Fibroblast of lung (primary cell): ENCODE data around the gene KCNMA1. TPM values are rescaled to one million over a fixed set of nuclear protein-coding genes. Genes with fewer than 3 reads are reported as not detected.
A peak's percentile ranks its signal among the peaks of the same experiment; 100 is the strongest.

Experiments used
- DNase-seq, 2 donors: peaks; one replicate each; pipeline versions ENCODE4 v3.0.0 to v3.0.0-alpha.2; 2010; ENCODE audit warnings: low read depth in 2 of 2
- H2AFZ ChIP-seq: 2 replicates; pipeline ENCODE4 v1.5.1; 2012; ENCODE audit warnings: low read length, control low read depth, inconsistent platforms
- H3K27ac ChIP-seq: 2 replicates; pipeline ENCODE4 v1.5.1; 2011; ENCODE audit warnings: low read length, control low read depth; ENCODE audit not compliant: insufficient read depth
- H3K27me3 ChIP-seq: 2 replicates; pipeline ENCODE4 v1.5.1; 2011; ENCODE audit warnings: mild to moderate bottlenecking, low read length; ENCODE audit not compliant: control insufficient read depth, insufficient read depth
- H3K36me3 ChIP-seq: 2 replicates; pipeline ENCODE4 v1.5.1; 2011; ENCODE audit warnings: low read length; ENCODE audit not compliant: control insufficient read depth, insufficient read depth
- H3K4me1 ChIP-seq: 2 replicates; pipeline ENCODE4 v1.5.1; 2011; ENCODE audit warnings: low read length; ENCODE audit not compliant: control insufficient read depth, insufficient read depth; ENCODE audit errors: extremely low read depth
- H3K4me2 ChIP-seq: 2 replicates; pipeline ENCODE4 v1.5.1; 2011; ENCODE audit warnings: low read length, control low read depth; ENCODE audit not compliant: insufficient read depth; ENCODE audit errors: extremely low read depth
- H3K4me3 ChIP-seq, 4 experiments: fragments of 200-600 bp in 1 of 4; sonication (generic) in 1 of 4; replicated peaks in 1 of 4; 2 replicates each; pipeline ENCODE4 v1.5.1; 2011 to 2016; ENCODE audit warnings: low read length in 4 of 4, low read depth in 3 of 4, mild to moderate bottlenecking in 3 of 4, control low read depth in 2 of 4, inconsistent platforms in 1 of 4, mixed read lengths in 1 of 4; ENCODE audit not compliant: insufficient read depth in 1 of 4; ENCODE audit errors: control extremely low read depth in 1 of 4
- H3K79me2 ChIP-seq: 2 replicates; pipeline ENCODE4 v1.5.1; 2012; ENCODE audit warnings: mild to moderate bottlenecking, low read length, inconsistent platforms; ENCODE audit not compliant: control insufficient read depth, insufficient read depth
- H3K9ac ChIP-seq: 2 replicates; pipeline ENCODE4 v1.5.1; 2011; ENCODE audit warnings: mild to moderate bottlenecking, low read length, control low read depth; ENCODE audit not compliant: insufficient read depth
- H3K9me3 ChIP-seq: 2 replicates; pipeline ENCODE4 v1.5.1; 2012; ENCODE audit warnings: low read depth, low read length; ENCODE audit not compliant: control insufficient read depth, insufficient read depth
- H4K20me1 ChIP-seq: 2 replicates; pipeline ENCODE4 v1.5.1; 2011; ENCODE audit warnings: low read length; ENCODE audit not compliant: control insufficient read depth, insufficient read depth; ENCODE audit errors: extremely low read depth
- CTCF ChIP-seq, 2 donors: IDR thresholded peaks in 1 of 2; conservative IDR thresholded peaks in 1 of 2; 1 replicate in 1 of 2; 2 replicates in 1 of 2; pipeline ENCODE4 v1.5.1; 2011 to 2012; ENCODE audit warnings: low read length in 2 of 2, control low read depth in 1 of 2, inconsistent platforms in 1 of 2, low read depth in 1 of 2, mild to moderate bottlenecking in 1 of 2
- EZH2 ChIP-seq: IDR thresholded peaks from 2 replicates; pipeline ENCODE4 v1.5.1; 2012; ENCODE audit warnings: low read length, control low read depth, mild to moderate bottlenecking; ENCODE audit errors: missing control alignments
- polyA plus RNA-seq, 2 donors: library from polyadenylated mRNA; depleted of rRNA in 1 of 2; stranded (reverse) in 1 of 2; unstranded in 1 of 2; fragments of >200 nt; gene quantifications; 2 replicates each; pipeline ENCODE4 v1.2.1, GENCODE V29; 2011 to 2012; ENCODE audit warnings: missing spikeins in 1 of 2
- total RNA-seq: library from RNA; depleted of rRNA; stranded (reverse); fragments of >200 nt; gene quantifications from 2 replicates; pipeline ENCODE4 v1.2.1, GENCODE V29; 2014

KCNMA1 gene
- total and polyA plus RNA-seq, 2 donors (not counting 1 experiment from before 2014, with no cell fraction given): 31.0 to 138 TPM

DNA sequence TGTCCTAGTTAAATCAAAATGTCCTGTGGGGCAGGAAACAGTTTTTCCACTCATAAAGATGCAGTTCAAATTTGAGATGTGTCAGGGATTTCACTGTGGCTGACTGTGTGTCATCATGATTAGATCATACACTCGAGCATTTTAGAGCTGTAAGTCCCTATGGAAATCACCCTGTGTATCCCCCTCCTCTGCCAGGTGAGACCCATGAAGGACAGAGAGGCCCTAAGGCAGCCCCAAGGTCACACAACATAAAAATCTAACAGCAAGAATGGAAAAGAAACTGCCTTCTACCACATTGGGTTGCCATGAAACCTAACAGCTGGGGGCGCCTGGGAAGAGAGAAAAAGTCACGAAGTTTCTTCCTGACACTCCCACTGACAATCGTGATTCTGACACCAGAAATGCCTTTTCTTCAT, 135.8 kb downstream of the KCNMA1 start:
- peak in 1 of 2 donors; percentile 9 for TF ChIP-seq CTCF (conservative IDR thresholded peaks at IDR 0.05 in 1 of 2, IDR thresholded peaks at IDR 0.05 in 1 of 2; ENCODE audit: low read depth in 1 of 2, low read length in 2 of 2)
- no peak for TF ChIP-seq EZH2
- Histone ChIP-seq H4K20me1 (no peaks in the 10 kb centered on the region), H3K36me3 (no peaks in the 10 kb centered on the region), H3K27ac (peak overlapping the region; percentile 80), H3K4me3 (no peak overlapping the region), H3K4me2 (peak overlapping the region; percentile 88), H3K9me3 (no peaks in the 10 kb centered on the region), H3K9ac (no peak overlapping the region), H2AFZ (no peak overlapping the region), H3K27me3 (no peaks in the 10 kb centered on the region), H3K4me1 (peaks cover 30% of the 10 kb centered on the region), H3K79me2 (peaks cover 3% of the 10 kb centered on the region)
- DNase-seq: peak; percentile 32 to 56

DNA sequence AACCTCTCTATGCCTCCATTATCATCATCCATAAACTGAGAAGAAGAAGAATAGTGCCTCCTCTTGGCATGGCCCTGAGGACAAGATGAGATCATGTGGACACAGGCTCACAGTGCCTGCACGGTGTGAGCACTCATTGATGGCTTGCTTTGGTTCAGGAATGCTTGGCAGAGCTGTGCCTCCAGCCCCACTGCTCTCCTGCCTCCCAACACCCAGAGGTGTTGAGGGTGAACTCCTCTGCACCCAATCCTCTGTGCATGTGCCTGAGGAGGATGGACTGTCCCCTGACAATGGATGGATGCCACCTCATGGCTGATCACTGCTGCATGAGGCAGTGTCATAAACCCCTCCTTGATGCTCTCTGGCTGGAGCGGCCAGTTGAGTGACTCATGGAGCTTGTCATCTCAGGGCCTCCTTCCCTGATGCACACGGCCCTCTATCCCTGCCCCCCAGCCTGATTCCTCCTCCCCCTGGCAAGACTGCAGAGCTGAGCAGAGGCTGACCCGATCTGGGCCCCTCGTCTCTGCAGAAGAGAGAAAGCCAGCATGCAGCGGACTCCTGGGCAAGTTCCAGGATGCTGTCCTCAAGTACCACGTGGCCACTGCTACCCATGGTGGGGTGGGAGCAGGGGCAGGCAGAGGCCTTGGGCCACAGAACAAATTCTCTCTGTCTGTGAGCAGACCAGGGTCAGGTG, 136.3 kb downstream of the KCNMA1 start:
- Histone ChIP-seq H3K9me3 (no peaks in the 10 kb centered on the region), H3K27me3 (no peaks in the 10 kb centered on the region), H2AFZ (no peak overlapping the region), H3K4me3 (no peak overlapping the region), H4K20me1 (no peaks in the 10 kb centered on the region), H3K4me1 (peaks cover 30% of the 10 kb centered on the region), H3K79me2 (peaks cover 3% of the 10 kb centered on the region), H3K4me2 (peak overlapping the region; percentile 88), H3K9ac (no peak overlapping the region), H3K27ac (peak overlapping the region; percentile 80), H3K36me3 (no peaks in the 10 kb centered on the region)
- peak; percentile 93 to 95 for DNase-seq
- TF ChIP-seq EZH2 (no peak), CTCF (conservative IDR thresholded peaks at IDR 0.05 in 1 of 2, IDR thresholded peaks at IDR 0.05 in 1 of 2; ENCODE audit: low read depth in 1 of 2, low read length in 2 of 2) (no peak)

DNA sequence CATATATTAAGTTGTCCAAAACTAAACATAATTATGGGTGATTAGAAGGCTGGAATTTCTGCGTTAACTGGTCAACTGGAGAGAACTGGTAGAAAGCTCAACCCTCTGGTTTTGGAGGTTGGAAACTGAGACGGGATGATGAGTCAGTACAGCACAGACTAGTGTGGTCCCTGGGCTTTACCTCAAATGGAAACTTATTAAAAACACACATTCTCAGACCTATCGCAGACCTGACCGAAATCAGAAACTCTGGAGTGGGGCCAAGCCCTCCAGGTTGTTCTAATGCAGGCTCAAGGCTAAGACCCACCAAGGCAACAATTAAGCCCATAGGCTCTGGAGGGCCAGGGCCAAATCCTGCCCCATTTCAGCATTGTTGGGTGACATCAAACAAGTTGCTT, 136.9 kb downstream of the KCNMA1 start:
- H4K20me1 ChIP-seq: no peaks in the 10 kb centered on the region
- H3K27me3 ChIP-seq: no peaks in the 10 kb centered on the region
- H3K4me1 ChIP-seq: peaks cover 30% of the 10 kb centered on the region
- no peak overlapping the region for H3K4me3 ChIP-seq
- peak in 1 of 2 donors; percentile 88 for DNase-seq
- H2AFZ ChIP-seq: no peak overlapping the region
- H3K79me2 ChIP-seq: peaks cover 3% of the 10 kb centered on the region
- H3K9me3 ChIP-seq: no peaks in the 10 kb centered on the region
- H3K4me2 ChIP-seq: no peak overlapping the region
- H3K9ac ChIP-seq: no peak overlapping the region
- no peaks in the 10 kb centered on the region for H3K36me3 ChIP-seq
- peak overlapping the region; percentile 80 for H3K27ac ChIP-seq
- TF ChIP-seq EZH2 (no peak), CTCF (conservative IDR thresholded peaks at IDR 0.05 in 1 of 2, IDR thresholded peaks at IDR 0.05 in 1 of 2; ENCODE audit: low read depth in 1 of 2, low read length in 2 of 2) (no peak)
